ENCODE measurements around the gene BRCA2. TPM values are rescaled to one million over a fixed set of nuclear protein-coding genes. Genes with fewer than 3 reads are reported as not detected.

Gene BRCA2
- total and polyA plus RNA-seq, 9 donors: 0.36 to 3.3 (median 0.95) TPM

- H3K4me1 ChIP-seq (ENCODE audit: insufficient read depth): peaks cover 5% of the 10 kb centered on the region
- WGBS, 3 donors: 92 to 93% (median 92%) methylated on average over 5 of the region's 5 CpGs
- intact Hi-C loops (cut with DNase I): no loop called here
- no peak overlapping the region for H3K4me3 ChIP-seq
- no peak overlapping the region for H3K27ac ChIP-seq
- H3K27me3 ChIP-seq: no peaks in the 10 kb centered on the region
- no peaks in the 10 kb centered on the region for H3K36me3 ChIP-seq
- no peak for DNase-seq
- no peaks in the 10 kb centered on the region for H3K9me3 ChIP-seq
- TF ChIP-seq EP300 (IDR thresholded peaks at IDR 0.05) (no peak), CTCF (IDR thresholded peaks at IDR 0.05) (no peak), POLR2A (IDR thresholded peaks at IDR 0.05) (no peak)
Observed at GRCh38 chr13:32431361-32431760, 116.1 kb downstream of the BRCA2 start.

- 84 to 88% (median 87%) methylated on average over 3 of the region's 3 CpGs for WGBS, 3 donors
- Histone ChIP-seq H3K4me3 (no peak overlapping the region), H3K27me3 (no peaks in the 10 kb centered on the region), H3K36me3 (no peaks in the 10 kb centered on the region), H3K27ac (no peak overlapping the region), H3K9me3 (no peaks in the 10 kb centered on the region), H3K4me1 (ENCODE audit: insufficient read depth) (peaks cover 3% of the 10 kb centered on the region)
- intact Hi-C loops (cut with DNase I): no loop called here
- no peak for TF ChIP-seq CTCF (IDR thresholded peaks at IDR 0.05)
- no peak for TF ChIP-seq EP300 (IDR thresholded peaks at IDR 0.05)
- DNase-seq: no peak
Observed at GRCh38 chr13:32432856-32433255, 117.5 kb downstream of the BRCA2 start.

- WGBS, 3 donors: 31 to 58% (median 53%) methylated on average over 4 of the region's 4 CpGs
- H3K27ac ChIP-seq: no peak overlapping the region
- H3K4me1 ChIP-seq (ENCODE audit: insufficient read depth): no peaks in the 10 kb centered on the region
- no peak for DNase-seq
- no peaks in the 10 kb centered on the region for H3K27me3 ChIP-seq
- no peaks in the 10 kb centered on the region for H3K9me3 ChIP-seq
- no peaks in the 10 kb centered on the region for H3K36me3 ChIP-seq
- H3K4me3 ChIP-seq: no peak overlapping the region
- no peak for TF ChIP-seq EP300 (IDR thresholded peaks at IDR 0.05)
- TF ChIP-seq POLR2A (IDR thresholded peaks at IDR 0.05): no peak
- no peak for TF ChIP-seq CTCF (IDR thresholded peaks at IDR 0.05)
- intact Hi-C loops (cut with DNase I): no loop called here
Observed at GRCh38 chr13:32438871-32439270, 123.6 kb downstream of the BRCA2 start.

GRCh38 chr13:32443111-32443510, 127.8 kb downstream of the BRCA2 start:
- H3K27ac ChIP-seq: no peak overlapping the region
- TF ChIP-seq POLR2A (IDR thresholded peaks at IDR 0.05) (no peak), CTCF (IDR thresholded peaks at IDR 0.05) (no peak), EP300 (IDR thresholded peaks at IDR 0.05) (no peak)
- no peaks in the 10 kb centered on the region for H3K36me3 ChIP-seq

GRCh38 chr13:32445461-32445860, 130.2 kb downstream of the BRCA2 start:
- intact Hi-C loops (cut with DNase I): no loop called here
- H3K27me3 ChIP-seq: no peaks in the 10 kb centered on the region
- H3K4me1 ChIP-seq (ENCODE audit: insufficient read depth): no peaks in the 10 kb centered on the region
- no peak overlapping the region for H3K4me3 ChIP-seq
- no peak for DNase-seq
- H3K36me3 ChIP-seq: no peaks in the 10 kb centered on the region
- WGBS, 3 donors: 94 to 96% (median 96%) methylated on average over 2 of the region's 2 CpGs
- H3K27ac ChIP-seq: no peak overlapping the region
- H3K9me3 ChIP-seq: no peaks in the 10 kb centered on the region
- TF ChIP-seq CTCF (IDR thresholded peaks at IDR 0.05) (no peak), POLR2A (IDR thresholded peaks at IDR 0.05) (no peak), EP300 (IDR thresholded peaks at IDR 0.05) (no peak)

More at GRCh38 chr13:32443111-32443510, 127.8 kb downstream of the BRCA2 start:
- H3K27me3 ChIP-seq: no peaks in the 10 kb centered on the region
- H3K4me1 ChIP-seq (ENCODE audit: insufficient read depth): no peaks in the 10 kb centered on the region
- H3K4me3 ChIP-seq: no peak overlapping the region
- 58 to 70% (median 67%) methylated on average over 2 of the region's 2 CpGs for whole genome bisulfite sequencing, 3 donors
- intact Hi-C loops (cut with DNase I): no loop called here
- no peak for DNase-seq
- H3K9me3 ChIP-seq: no peaks in the 10 kb centered on the region

All from ovary (tissue), 9 donors.